Ascending aorta (tissue), 2 donors: Measurements from ENCODE around the gene BRWD1. TPM values are rescaled to one million over a fixed set of nuclear protein-coding genes. Genes with fewer than 3 reads are reported as not detected.

Experiments
- DNase-seq, 2 donors: peaks; one replicate each; pipeline ENCODE4 v3.0.0-alpha.2; 2019; ENCODE audit warnings: low spot score in 2 of 2
- H3K27ac ChIP-seq, 2 donors: fragments of 200-600 bp; sonication (generic); one replicate each; pipeline ENCODE4 v1.5.1; 2016 to 2017; ENCODE audit warnings: mild to moderate bottlenecking in 1 of 2
- H3K27me3 ChIP-seq: fragments of 200-600 bp; sonication (generic); one replicate; pipeline ENCODE4 v1.5.1; 2017
- H3K36me3 ChIP-seq, 2 donors: fragments of 200-600 bp; sonication (generic); one replicate each; pipeline ENCODE4 v1.5.1; 2016
- H3K4me1 ChIP-seq, 2 donors: fragments of 200-600 bp; sonication (generic); one replicate each; pipeline ENCODE4 v1.5.1; 2016 to 2017; ENCODE audit warnings: mild to moderate bottlenecking in 1 of 2
- H3K4me3 ChIP-seq, 2 donors: fragments of 200-600 bp; sonication (generic); one replicate each; pipeline ENCODE4 v1.5.1; 2016 to 2017; ENCODE audit warnings: mild to moderate bottlenecking in 1 of 2
- H3K9me3 ChIP-seq, 2 donors: fragments of 200-600 bp; sonication (generic); one replicate each; pipeline ENCODE4 v1.5.1; 2016
- intact Hi-C: fragments of 100-400 bp; cut with DNase I; formaldehyde crosslinking; loops from one replicate; pipeline ENCODE4 v1.15.1; 2023
- total RNA-seq: library from RNA; depleted of rRNA; stranded (reverse); fragments of >200 nt; gene quantifications from one replicate; pipeline ENCODE4 v1.1.0, GENCODE V29; 2016
- TF ChIP-seq, protein P1 (sequence below), 3 experiments: fragments of 200-600 bp in 2 of 3; fragments of 450-650 bp in 1 of 3; sonication (generic) in 2 of 3; IDR thresholded peaks; one replicate each; pipeline ENCODE4 v1.5.1; 2016 to 2019; ENCODE audit warnings: antibody characterized with exemption in 3 of 3, mild to moderate bottlenecking in 1 of 3, moderate library complexity in 1 of 3

The BRWD1 gene
- total RNA-seq, 1 donor from 2014 or later: 15.4 TPM

DNA sequence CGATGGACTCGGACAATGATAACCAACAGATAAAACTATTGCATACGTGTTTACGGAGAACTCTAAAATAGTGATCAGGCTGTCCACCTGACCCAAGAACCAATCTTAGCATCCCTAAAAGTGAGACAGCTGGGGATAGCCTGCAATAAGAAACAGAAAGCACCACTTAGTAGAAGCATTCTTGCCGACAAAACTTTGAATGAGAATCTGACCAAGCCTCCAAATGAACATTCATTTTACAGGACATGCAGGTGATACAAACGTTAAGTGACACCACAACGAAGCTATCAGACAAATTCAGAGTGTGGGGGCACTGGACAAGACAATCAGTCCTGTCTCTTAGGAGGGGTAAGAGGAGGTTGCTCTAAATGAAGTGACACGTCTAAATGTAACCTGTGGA lies 131.4 kb downstream of the BRWD1 start:
- Histone ChIP-seq H3K4me3 (peak overlapping the region; percentile 77 to 91), H3K36me3 (peaks cover 0 to 4% of the 10 kb centered on the region in 2 donors), H3K27ac (peak overlapping the region; percentile 88 to 95), H3K27me3 (no peaks in the 10 kb centered on the region), H3K4me1 (peaks cover 0 to 11% of the 10 kb centered on the region in 2 donors), H3K9me3 (no peaks in the 10 kb centered on the region)
- intact Hi-C loops: loop anchor here (10.0 kb wide), 1 partner anchor 203 kb away; a partner anchor contains a TSS
- no peak for DNase-seq
- TF ChIP-seq, protein P1, sequence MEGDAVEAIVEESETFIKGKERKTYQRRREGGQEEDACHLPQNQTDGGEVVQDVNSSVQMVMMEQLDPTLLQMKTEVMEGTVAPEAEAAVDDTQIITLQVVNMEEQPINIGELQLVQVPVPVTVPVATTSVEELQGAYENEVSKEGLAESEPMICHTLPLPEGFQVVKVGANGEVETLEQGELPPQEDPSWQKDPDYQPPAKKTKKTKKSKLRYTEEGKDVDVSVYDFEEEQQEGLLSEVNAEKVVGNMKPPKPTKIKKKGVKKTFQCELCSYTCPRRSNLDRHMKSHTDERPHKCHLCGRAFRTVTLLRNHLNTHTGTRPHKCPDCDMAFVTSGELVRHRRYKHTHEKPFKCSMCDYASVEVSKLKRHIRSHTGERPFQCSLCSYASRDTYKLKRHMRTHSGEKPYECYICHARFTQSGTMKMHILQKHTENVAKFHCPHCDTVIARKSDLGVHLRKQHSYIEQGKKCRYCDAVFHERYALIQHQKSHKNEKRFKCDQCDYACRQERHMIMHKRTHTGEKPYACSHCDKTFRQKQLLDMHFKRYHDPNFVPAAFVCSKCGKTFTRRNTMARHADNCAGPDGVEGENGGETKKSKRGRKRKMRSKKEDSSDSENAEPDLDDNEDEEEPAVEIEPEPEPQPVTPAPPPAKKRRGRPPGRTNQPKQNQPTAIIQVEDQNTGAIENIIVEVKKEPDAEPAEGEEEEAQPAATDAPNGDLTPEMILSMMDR (IDR thresholded peaks at IDR 0.05): no peak

DNA sequence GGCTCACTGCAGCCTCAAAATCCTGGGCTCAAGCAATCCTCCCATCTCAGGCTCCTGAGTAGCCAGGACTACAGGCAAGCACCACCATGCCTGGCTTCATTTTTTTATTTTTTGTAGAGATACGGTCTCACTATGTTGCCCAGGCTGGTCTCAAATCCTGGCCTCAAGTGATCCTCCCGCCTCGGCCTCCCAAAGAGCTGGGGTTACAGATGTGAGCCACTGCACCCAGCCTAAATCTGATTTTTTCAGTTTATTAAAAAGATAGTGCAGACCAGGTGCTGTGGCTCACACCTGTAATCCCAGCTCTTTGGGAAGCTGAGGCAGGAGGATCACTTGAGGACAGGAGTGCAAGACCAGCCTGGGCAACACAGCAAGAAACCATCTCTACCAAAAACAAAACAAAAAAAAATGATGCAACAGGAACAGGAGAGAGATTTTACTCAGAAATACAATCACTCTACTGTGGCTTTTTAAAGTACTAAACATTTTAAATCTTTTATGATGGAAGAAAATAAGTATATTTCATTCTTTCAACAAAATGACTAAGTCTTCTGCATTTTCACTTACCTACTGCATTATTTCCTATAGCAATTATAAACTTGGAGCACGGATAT lies 132.1 kb downstream of the BRWD1 start:
- TF ChIP-seq, protein P1 (IDR thresholded peaks at IDR 0.05): no peak
- intact Hi-C loops: loop anchor here (10.0 kb wide), 1 partner anchor 203 kb away; a partner anchor contains a TSS
- Histone ChIP-seq H3K4me1 (peaks cover 0 to 11% of the 10 kb centered on the region in 2 donors), H3K36me3 (peaks cover 0 to 4% of the 10 kb centered on the region in 2 donors), H3K27me3 (no peaks in the 10 kb centered on the region), H3K27ac (no peak overlapping the region), H3K9me3 (no peaks in the 10 kb centered on the region), H3K4me3 (no peak overlapping the region)
- DNase-seq: no peak

DNA sequence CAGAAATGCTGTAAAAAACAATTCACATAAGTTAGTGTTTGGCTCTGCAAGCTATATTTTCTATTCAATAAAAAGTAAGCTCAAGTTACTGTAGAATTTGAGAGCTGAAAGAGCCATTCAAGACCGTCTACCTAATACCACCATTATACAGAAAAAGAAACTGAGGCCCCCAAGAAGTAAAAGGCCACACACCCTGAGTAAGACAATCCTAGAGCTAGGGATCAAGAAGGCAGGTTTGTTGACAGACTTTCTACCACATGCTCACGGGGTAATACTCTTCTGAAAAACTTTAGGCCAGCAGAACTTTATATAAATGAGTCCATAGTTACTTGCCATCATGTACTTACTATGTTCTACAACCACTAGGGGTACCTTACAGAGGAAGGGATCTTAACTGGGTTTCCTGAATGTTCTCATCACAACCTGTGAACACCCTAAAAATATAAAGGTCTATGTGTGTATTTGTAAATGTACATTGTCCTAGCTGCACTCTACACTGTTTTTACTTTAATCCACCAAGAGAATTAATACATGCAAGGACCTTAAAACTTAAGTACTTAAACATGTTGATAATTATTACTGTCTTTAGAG lies 132.9 kb downstream of the BRWD1 start:
- Histone ChIP-seq H3K27me3 (no peaks in the 10 kb centered on the region), H3K9me3 (no peaks in the 10 kb centered on the region), H3K4me3 (no peak overlapping the region), H3K4me1 (peaks cover 0 to 11% of the 10 kb centered on the region in 2 donors), H3K36me3 (peaks cover 0 to 4% of the 10 kb centered on the region in 2 donors), H3K27ac (no peak overlapping the region)
- intact Hi-C loops: loop anchor here (10.0 kb wide), 1 partner anchor 204 kb away; a partner anchor contains a TSS
- no peak for DNase-seq
- TF ChIP-seq, protein P1 (IDR thresholded peaks at IDR 0.05): peak in 1 of 3 experiments; percentile 4

- H3K36me3 ChIP-seq: peaks cover 10 to 11% of the 10 kb centered on the region in 2 donors
- no peak for DNase-seq
- no peaks in the 10 kb centered on the region for H3K9me3 ChIP-seq
- TF ChIP-seq, protein P1 (IDR thresholded peaks at IDR 0.05): no peak
- H3K27me3 ChIP-seq: no peaks in the 10 kb centered on the region
- intact Hi-C loops: no loop called here
- no peak overlapping the region for H3K4me3 ChIP-seq
- no peak overlapping the region for H3K27ac ChIP-seq
- H3K4me1 ChIP-seq: peaks cover 0 to 11% of the 10 kb centered on the region in 2 donors
Observed at GRCh38 chr21:39178421-39178820, 135.0 kb downstream of the BRWD1 start.

GRCh38 chr21:39176271-39176709 lies 137.1 kb downstream of the BRWD1 start:
- H3K36me3 ChIP-seq: peaks cover 14 to 21% of the 10 kb centered on the region in 2 donors
- no peaks in the 10 kb centered on the region for H3K27me3 ChIP-seq
- no peaks in the 10 kb centered on the region for H3K9me3 ChIP-seq
- H3K4me1 ChIP-seq: peaks cover 0 to 1% of the 10 kb centered on the region in 2 donors
- H3K4me3 ChIP-seq: no peak overlapping the region
- H3K27ac ChIP-seq: no peak overlapping the region
- intact Hi-C loops: no loop called here
- TF ChIP-seq, protein P1 (IDR thresholded peaks at IDR 0.05): no peak
- no peak for DNase-seq
